Transverse colon (tissue), 4 donors: ENCODE measurements around the gene LGALS1. TPM values are rescaled to one million over a fixed set of nuclear protein-coding genes. Genes with fewer than 3 reads are reported as not detected.

Source experiments
- DNase-seq: peaks from one replicate; pipeline ENCODE4 v3.0.0-alpha.2; 2019
- H3K27ac ChIP-seq, 4 donors: fragments of 200-600 bp; sonication (generic); 2 replicates each; pipeline ENCODE4 v1.5.1; 2016 to 2018; ENCODE audit warnings: inconsistent platforms in 4 of 4
- H3K27me3 ChIP-seq: fragments of 200-600 bp; sonication (generic); 2 replicates; pipeline ENCODE4 v1.5.1; 2017; ENCODE audit warnings: inconsistent platforms
- H3K36me3 ChIP-seq, 4 donors: fragments of 200-600 bp; sonication (generic); 2 replicates each; pipeline ENCODE4 v1.5.1; 2017 to 2019; ENCODE audit warnings: inconsistent platforms in 4 of 4
- H3K4me1 ChIP-seq, 4 donors: fragments of 200-600 bp; sonication (generic); 2 replicates each; pipeline ENCODE4 v1.5.1; 2017 to 2020; ENCODE audit warnings: inconsistent platforms in 4 of 4
- H3K4me3 ChIP-seq, 4 donors: fragments of 200-600 bp; sonication (generic); 1 replicate in 1 of 4; 2 replicates in 3 of 4; pipeline versions ENCODE4 v1.5.1 to v1.6.1; 2017 to 2019; ENCODE audit warnings: inconsistent platforms in 4 of 4
- H3K9me3 ChIP-seq, 2 donors: fragments of 200-600 bp; sonication (generic); 2 replicates each; pipeline ENCODE4 v1.5.1; 2017 to 2019; ENCODE audit warnings: inconsistent platforms in 2 of 2
- EP300 ChIP-seq: sonication (generic); formaldehyde crosslinking; IDR thresholded peaks from one replicate; pipeline ENCODE4 v1.6.1; 2017; ENCODE audit warnings: antibody characterized with exemption, low read depth
- POLR2A ChIP-seq: fragments of 450-650 bp; IDR thresholded peaks from one replicate; pipeline ENCODE4 v1.6.1; 2016; ENCODE audit warnings: antibody characterized with exemption, mild to moderate bottlenecking, moderate library complexity
- POLR2AphosphoS5 ChIP-seq, 3 donors: sonication (generic); formaldehyde crosslinking; IDR thresholded peaks; one replicate each; pipeline ENCODE4 v1.6.1; 2016; ENCODE audit warnings: antibody characterized with exemption in 3 of 3
- WGBS, 2 donors: methylation state at CpG; one replicate each; pipeline ENCODE4 v1.1.5; 2018; ENCODE audit warnings: low coverage in 1 of 2; 5-methylcytosine and 5-hydroxymethylcytosine counted together
- in situ Hi-C, 4 donors: fragments of 200-750 bp; cut with MboI; loops; one replicate each; pipeline versions ENCODE4 v1.15.0 to v1.15.1; 2017; ENCODE audit warnings: low sequenced_read_pairs in 3 of 4, low pct_ligation_motif_present in 1 of 4, low pct_unique_long_range_greater_than_20kb in 1 of 4
- intact Hi-C: fragments of 100-400 bp; cut with DNase I; formaldehyde crosslinking; loops from one replicate; pipeline ENCODE4 v1.15.1; 2023; ENCODE audit warnings: low total_unique reads
- total RNA-seq, 4 donors: library from RNA; depleted of rRNA; stranded (reverse); fragments of >200 nt; gene quantifications; one replicate each; pipeline ENCODE4 v1.1.0, GENCODE V29; 2016
- TF ChIP-seq, protein P1 (sequence below), 5 experiments: fragments of 200-600 bp in 3 of 5; fragments of 450-650 bp in 2 of 5; sonication (generic) in 3 of 5; IDR thresholded peaks; 1 replicate in 2 of 5; 2 replicates in 3 of 5; pipeline ENCODE4 v1.5.1; 2016 to 2017; ENCODE audit warnings: antibody characterized with exemption in 5 of 5, inconsistent platforms in 3 of 5, mild to moderate bottlenecking in 2 of 5, moderate library complexity in 1 of 5

LGALS1 gene
- total RNA-seq, 4 donors from 2014 or later: 196 to 558 (median 224) TPM

DNA sequence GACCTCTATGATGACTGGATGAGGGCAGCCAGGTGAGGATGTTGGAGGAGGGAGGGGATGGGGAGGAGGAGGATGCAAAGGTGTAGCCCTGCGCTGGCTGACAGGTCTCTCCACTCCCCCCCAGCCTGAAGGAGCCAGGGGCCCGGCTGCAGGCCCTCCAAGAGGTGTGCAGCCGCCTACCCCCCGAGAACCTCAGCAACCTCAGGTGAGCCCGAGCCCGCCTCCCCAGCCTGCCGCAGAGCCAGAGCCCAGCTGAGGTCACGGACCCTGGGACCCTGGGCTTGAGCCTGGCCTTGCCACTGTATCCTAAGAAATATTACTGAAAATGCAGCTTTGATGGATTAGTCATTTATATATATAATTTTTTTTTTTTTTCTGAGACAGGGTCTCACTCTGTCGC, 28.1 kb upstream of the LGALS1 start:
- no peak for DNase-seq
- intact Hi-C loops: loop anchor here (10.0 kb wide), 1 partner anchor 147 kb away; no protein-coding TSS in a partner anchor
- no peaks in the 10 kb centered on the region for H3K27me3 ChIP-seq
- TF ChIP-seq POLR2AphosphoS5 (IDR thresholded peaks at IDR 0.05): no peak
- no peak for TF ChIP-seq EP300
- TF ChIP-seq POLR2A: no peak
- TF ChIP-seq, protein P1, sequence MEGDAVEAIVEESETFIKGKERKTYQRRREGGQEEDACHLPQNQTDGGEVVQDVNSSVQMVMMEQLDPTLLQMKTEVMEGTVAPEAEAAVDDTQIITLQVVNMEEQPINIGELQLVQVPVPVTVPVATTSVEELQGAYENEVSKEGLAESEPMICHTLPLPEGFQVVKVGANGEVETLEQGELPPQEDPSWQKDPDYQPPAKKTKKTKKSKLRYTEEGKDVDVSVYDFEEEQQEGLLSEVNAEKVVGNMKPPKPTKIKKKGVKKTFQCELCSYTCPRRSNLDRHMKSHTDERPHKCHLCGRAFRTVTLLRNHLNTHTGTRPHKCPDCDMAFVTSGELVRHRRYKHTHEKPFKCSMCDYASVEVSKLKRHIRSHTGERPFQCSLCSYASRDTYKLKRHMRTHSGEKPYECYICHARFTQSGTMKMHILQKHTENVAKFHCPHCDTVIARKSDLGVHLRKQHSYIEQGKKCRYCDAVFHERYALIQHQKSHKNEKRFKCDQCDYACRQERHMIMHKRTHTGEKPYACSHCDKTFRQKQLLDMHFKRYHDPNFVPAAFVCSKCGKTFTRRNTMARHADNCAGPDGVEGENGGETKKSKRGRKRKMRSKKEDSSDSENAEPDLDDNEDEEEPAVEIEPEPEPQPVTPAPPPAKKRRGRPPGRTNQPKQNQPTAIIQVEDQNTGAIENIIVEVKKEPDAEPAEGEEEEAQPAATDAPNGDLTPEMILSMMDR (IDR thresholded peaks at IDR 0.05): no peak
- peaks cover 13 to 15% (median 14%) of the 10 kb centered on the region in 4 donors for H3K4me1 ChIP-seq
- peaks cover 0 to 19% (median 8%) of the 10 kb centered on the region in 4 donors for H3K36me3 ChIP-seq
- peak overlapping the region in 2 of 4 donors; percentile 33 to 44 for H3K27ac ChIP-seq
- 92% methylated on average over 9 of the region's 9 CpGs; no CpG with 5 or more reads in 1 of the 2 donors for WGBS, 2 donors
- in situ Hi-C loops: no loop called here
- no peaks in the 10 kb centered on the region for H3K9me3 ChIP-seq
- no peak overlapping the region for H3K4me3 ChIP-seq

DNA sequence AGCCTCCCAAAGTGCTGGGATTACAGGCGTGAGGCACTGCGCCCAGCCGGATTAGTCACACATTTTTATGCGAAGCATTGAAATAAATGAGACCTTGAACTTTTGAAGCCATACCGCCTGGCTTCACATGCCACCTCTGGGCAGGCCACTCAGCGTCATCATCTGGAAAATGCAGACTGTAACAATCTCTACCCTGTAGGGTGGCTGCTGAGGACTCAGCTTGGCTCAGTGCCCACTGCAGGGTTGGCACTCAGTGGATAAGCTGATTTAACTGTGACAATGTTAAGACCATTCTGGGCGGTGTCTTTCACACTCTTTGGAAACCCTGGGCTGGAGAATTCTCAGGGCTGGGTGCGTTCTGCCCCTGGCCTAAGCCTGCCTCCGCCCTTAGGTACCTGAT, 27.5 kb upstream of the LGALS1 start:
- H3K36me3 ChIP-seq: peaks cover 0 to 24% (median 8%) of the 10 kb centered on the region in 4 donors
- TF ChIP-seq, protein P1 (IDR thresholded peaks at IDR 0.05): no peak
- peak in 2 of 3 donors; percentile 42 to 43 for TF ChIP-seq POLR2AphosphoS5 (IDR thresholded peaks at IDR 0.05)
- no peaks in the 10 kb centered on the region for H3K27me3 ChIP-seq
- no peaks in the 10 kb centered on the region for H3K9me3 ChIP-seq
- no peak overlapping the region for H3K4me3 ChIP-seq
- WGBS, 2 donors: 88% methylated on average over 9 of the region's 9 CpGs; no CpG with 5 or more reads in 1 of the 2 donors
- intact Hi-C loops (loop anchor here (10.0 kb wide), 1 partner anchor 147 kb away; no protein-coding TSS in a partner anchor), in situ Hi-C loops (no loop called here)
- peak overlapping the region in 1 of 4 donors; percentile 41 for H3K27ac ChIP-seq
- H3K4me1 ChIP-seq: peaks cover 8 to 9% (median 9%) of the 10 kb centered on the region in 4 donors
- peak; percentile 67 for DNase-seq

DNA sequence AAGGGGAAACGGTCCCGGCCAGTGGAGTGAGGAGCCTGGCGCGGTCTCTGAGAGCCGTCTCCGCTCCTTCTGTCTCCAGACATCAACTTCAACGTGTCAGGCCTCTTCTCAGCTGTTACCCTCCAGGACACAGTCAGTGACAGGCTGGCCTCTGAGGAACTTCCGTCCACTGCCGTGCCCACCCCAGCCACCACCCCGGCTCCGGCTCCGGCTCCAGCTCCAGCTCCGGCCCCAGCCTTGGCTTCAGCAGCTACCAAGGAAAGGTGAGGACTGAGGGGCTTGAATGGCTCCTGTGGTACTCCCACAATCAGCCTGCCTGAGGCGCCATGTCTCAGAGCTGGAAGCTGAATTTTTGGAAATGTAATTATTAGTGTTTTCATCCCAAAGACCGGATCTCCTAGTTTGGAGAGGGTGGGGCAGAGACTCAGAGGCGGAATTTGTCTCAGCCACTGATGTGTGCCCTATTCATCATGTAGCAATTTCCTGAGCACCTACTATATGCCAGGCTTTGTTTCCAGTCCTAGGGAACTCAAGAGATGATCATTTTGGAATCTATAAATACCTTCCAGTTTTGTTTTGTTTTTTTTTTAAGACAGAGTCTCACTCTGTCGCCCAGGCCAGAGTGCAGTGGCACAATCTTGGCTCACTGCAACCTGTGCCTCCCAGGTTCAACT, 24.8 kb upstream of the LGALS1 start:
- Histone ChIP-seq H3K36me3 (peaks cover 0 to 29% (median 8%) of the 10 kb centered on the region in 4 donors), H3K27me3 (no peaks in the 10 kb centered on the region), H3K9me3 (no peaks in the 10 kb centered on the region), H3K4me3 (no peak overlapping the region), H3K4me1 (peaks cover 0 to 16% (median 14%) of the 10 kb centered on the region in 4 donors), H3K27ac (no peak overlapping the region)
- in situ Hi-C loops (no loop called here), intact Hi-C loops (no loop called here)
- 95% methylated on average over 3 to 17 of the region's 17 CpGs for WGBS, 2 donors
- TF ChIP-seq, protein P1 (IDR thresholded peaks at IDR 0.05): no peak
- TF ChIP-seq POLR2AphosphoS5 (IDR thresholded peaks at IDR 0.05) (no peak), POLR2A (no peak), EP300 (no peak)
- DNase-seq: no peak

- WGBS, 2 donors: 59 to 60% methylated on average over 2 to 14 of the region's 14 CpGs
- no peaks in the 10 kb centered on the region for H3K27me3 ChIP-seq
- TF ChIP-seq, protein P1 (IDR thresholded peaks at IDR 0.05): no peak
- peak in 2 of 3 donors; percentile 11 to 57 for TF ChIP-seq POLR2AphosphoS5 (IDR thresholded peaks at IDR 0.05)
- TF ChIP-seq EP300: peak; percentile 8
- no peak for TF ChIP-seq POLR2A
- no peak overlapping the region for H3K4me3 ChIP-seq
- H3K27ac ChIP-seq: peak overlapping the region; percentile 80 to 86 (median 83)
- intact Hi-C loops (no loop called here), in situ Hi-C loops (no loop called here)
- H3K4me1 ChIP-seq: peaks cover 6 to 33% (median 28%) of the 10 kb centered on the region in 4 donors
- DNase-seq: peak; percentile 83
- H3K9me3 ChIP-seq: no peaks in the 10 kb centered on the region
- peaks cover 0 to 29% (median 8%) of the 10 kb centered on the region in 4 donors for H3K36me3 ChIP-seq
These were observed 20.7 kb upstream of the LGALS1 start for GRCh38 chr22:37654563-37655251.
